Measurements from ENCODE around the gene CMTM1.
A peak's percentile ranks its signal among the peaks of the same experiment; 100 is the strongest.

Gene CMTM1

GRCh38 chr16:66566051-66566901 is at the start of gene CMTM1:
Gene CMTM1 (plus strand): TSS chr16:66566439. CDS start chr16:66566514, 75 bp downstream.
- FAIRE-seq: no peak

GRCh38 chr16:66516509-66516807 is 49.8 kb upstream of the CMTM1 start:
- DNase-seq (ENCODE audit: insufficient read length, low spot score): no peak
- FAIRE-seq: no peak

More at GRCh38 chr16:66566051-66566901, at the start of gene CMTM1:
- DNase-seq (ENCODE audit: insufficient read length, low spot score): no peak

GRCh38 chr16:66516808-66517585 is 49.2 kb upstream of the CMTM1 start:
- peak; percentile 97 for FAIRE-seq
- peak; percentile 99 for DNase-seq (ENCODE audit: insufficient read length, low spot score)

GRCh38 chr16:66517586-66518263 is 48.5 kb upstream of the CMTM1 start:
- FAIRE-seq (no peak), DNase-seq (ENCODE audit: insufficient read length, low spot score) (no peak)

GRCh38 chr16:66519482-66520373 is 46.5 kb upstream of the CMTM1 start:
- FAIRE-seq (no peak), DNase-seq (ENCODE audit: insufficient read length, low spot score) (no peak)

- no peak for DNase-seq (ENCODE audit: insufficient read length, low spot score)
- no peak for FAIRE-seq
These were observed 45.7 kb upstream of the CMTM1 start for GRCh38 chr16:66520406-66521170.

GRCh38 chr16:66521252-66521713 is 45.0 kb upstream of the CMTM1 start:
- DNase-seq (ENCODE audit: insufficient read length, low spot score) (no peak), FAIRE-seq (no peak)

- DNase-seq (ENCODE audit: insufficient read length, low spot score) (no peak), FAIRE-seq (no peak)
These were observed 44.1 kb upstream of the CMTM1 start for GRCh38 chr16:66521951-66522771.

- no peak for DNase-seq (ENCODE audit: insufficient read length, low spot score)
- FAIRE-seq: no peak
These were observed 43.2 kb upstream of the CMTM1 start for GRCh38 chr16:66522816-66523590.

GRCh38 chr16:66523861-66524354 is 42.3 kb upstream of the CMTM1 start:
- DNase-seq (ENCODE audit: insufficient read length, low spot score) (no peak), FAIRE-seq (no peak)

GRCh38 chr16:66524601-66525164 is 41.6 kb upstream of the CMTM1 start:
- no peak for DNase-seq (ENCODE audit: insufficient read length, low spot score)
- no peak for FAIRE-seq

- FAIRE-seq (no peak), DNase-seq (ENCODE audit: insufficient read length, low spot score) (peak; percentile 39)
These were observed 40.7 kb upstream of the CMTM1 start for GRCh38 chr16:66525396-66526180.

- FAIRE-seq (no peak), DNase-seq (ENCODE audit: insufficient read length, low spot score) (no peak)
These were observed 37.9 kb upstream of the CMTM1 start for GRCh38 chr16:66528294-66528693.

GRCh38 chr16:66529475-66529874 is 36.8 kb upstream of the CMTM1 start:
- FAIRE-seq (no peak), DNase-seq (ENCODE audit: insufficient read length, low spot score) (no peak)

GRCh38 chr16:66534376-66534799 is 31.9 kb upstream of the CMTM1 start:
- FAIRE-seq (no peak), DNase-seq (ENCODE audit: insufficient read length, low spot score) (no peak)

- no peak for FAIRE-seq
These were observed 29.7 kb upstream of the CMTM1 start for GRCh38 chr16:66536525-66536924.

GRCh38 chr16:66537236-66537635 is 29.0 kb upstream of the CMTM1 start:
- FAIRE-seq (no peak), DNase-seq (ENCODE audit: insufficient read length, low spot score) (no peak)

More at GRCh38 chr16:66536525-66536924, 29.7 kb upstream of the CMTM1 start:
- DNase-seq (ENCODE audit: insufficient read length, low spot score): no peak

Measured in HTR-8/SVneo (cell line).